Measurements from ENCODE around the gene CNGB1. TPM values are rescaled to one million over a fixed set of nuclear protein-coding genes. Genes with fewer than 3 reads are reported as not detected.

CNGB1 gene
- total and polyA plus RNA-seq, 2 of the 13 experiments (the other 11 are each of a cell fraction or from before 2014, with no cell fraction given): 0.02 to 0.15 TPM

DNA sequence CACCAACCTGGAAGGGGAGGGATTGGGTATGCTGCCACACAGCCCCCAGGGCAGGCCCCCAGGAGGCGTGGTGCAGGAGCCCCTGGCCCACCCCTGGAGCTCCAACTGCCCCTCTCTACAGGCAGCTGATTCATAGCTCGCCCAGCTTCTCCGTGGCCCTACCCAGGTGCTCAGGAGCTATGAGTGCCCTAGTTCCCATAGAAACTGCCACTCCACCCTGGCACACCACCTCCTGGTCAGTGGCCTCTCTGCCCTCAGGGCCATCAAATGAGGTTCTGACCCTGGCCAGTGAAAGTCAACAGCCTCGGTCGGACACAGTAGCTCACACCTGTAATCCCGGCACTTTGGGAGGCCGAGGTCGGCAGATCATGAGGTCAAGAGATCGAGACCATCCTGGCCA lies 18.0 kb downstream of the CNGB1 start (continued):
- TF ChIP-seq, protein P1, sequence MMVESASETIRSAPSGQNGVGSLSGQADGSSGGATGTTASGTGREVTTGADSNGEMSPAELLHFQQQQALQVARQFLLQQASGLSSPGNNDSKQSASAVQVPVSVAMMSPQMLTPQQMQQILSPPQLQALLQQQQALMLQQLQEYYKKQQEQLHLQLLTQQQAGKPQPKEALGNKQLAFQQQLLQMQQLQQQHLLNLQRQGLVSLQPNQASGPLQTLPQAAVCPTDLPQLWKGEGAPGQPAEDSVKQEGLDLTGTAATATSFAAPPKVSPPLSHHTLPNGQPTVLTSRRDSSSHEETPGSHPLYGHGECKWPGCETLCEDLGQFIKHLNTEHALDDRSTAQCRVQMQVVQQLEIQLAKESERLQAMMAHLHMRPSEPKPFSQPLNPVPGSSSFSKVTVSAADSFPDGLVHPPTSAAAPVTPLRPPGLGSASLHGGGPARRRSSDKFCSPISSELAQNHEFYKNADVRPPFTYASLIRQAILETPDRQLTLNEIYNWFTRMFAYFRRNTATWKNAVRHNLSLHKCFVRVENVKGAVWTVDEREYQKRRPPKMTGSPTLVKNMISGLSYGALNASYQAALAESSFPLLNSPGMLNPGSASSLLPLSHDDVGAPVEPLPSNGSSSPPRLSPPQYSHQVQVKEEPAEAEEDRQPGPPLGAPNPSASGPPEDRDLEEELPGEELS (CRISPR knock-in tag; IDR thresholded peaks at IDR 0.05): no peak
- TF ChIP-seq, protein P2, sequence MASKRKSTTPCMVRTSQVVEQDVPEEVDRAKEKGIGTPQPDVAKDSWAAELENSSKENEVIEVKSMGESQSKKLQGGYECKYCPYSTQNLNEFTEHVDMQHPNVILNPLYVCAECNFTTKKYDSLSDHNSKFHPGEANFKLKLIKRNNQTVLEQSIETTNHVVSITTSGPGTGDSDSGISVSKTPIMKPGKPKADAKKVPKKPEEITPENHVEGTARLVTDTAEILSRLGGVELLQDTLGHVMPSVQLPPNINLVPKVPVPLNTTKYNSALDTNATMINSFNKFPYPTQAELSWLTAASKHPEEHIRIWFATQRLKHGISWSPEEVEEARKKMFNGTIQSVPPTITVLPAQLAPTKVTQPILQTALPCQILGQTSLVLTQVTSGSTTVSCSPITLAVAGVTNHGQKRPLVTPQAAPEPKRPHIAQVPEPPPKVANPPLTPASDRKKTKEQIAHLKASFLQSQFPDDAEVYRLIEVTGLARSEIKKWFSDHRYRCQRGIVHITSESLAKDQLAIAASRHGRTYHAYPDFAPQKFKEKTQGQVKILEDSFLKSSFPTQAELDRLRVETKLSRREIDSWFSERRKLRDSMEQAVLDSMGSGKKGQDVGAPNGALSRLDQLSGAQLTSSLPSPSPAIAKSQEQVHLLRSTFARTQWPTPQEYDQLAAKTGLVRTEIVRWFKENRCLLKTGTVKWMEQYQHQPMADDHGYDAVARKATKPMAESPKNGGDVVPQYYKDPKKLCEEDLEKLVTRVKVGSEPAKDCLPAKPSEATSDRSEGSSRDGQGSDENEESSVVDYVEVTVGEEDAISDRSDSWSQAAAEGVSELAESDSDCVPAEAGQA (IDR thresholded peaks at IDR 0.05; ENCODE audit: low read depth): no peak
- TF ChIP-seq, protein P2 (CRISPR knock-in tag; IDR thresholded peaks at IDR 0.05; ENCODE audit: borderline replicate concordance): no peak
- TF ChIP-seq RBAK (CRISPR knock-in tag; IDR thresholded peaks at IDR 0.05): no peak
- no peak for TF ChIP-seq HOXD1 (CRISPR knock-in tag; IDR thresholded peaks at IDR 0.05)
- TF ChIP-seq FOXM1 (CRISPR knock-in tag; IDR thresholded peaks at IDR 0.05): no peak
- TF ChIP-seq GATAD1 (CRISPR knock-in tag; IDR thresholded peaks at IDR 0.05): no peak

Data from HepG2 (cell line).